Measurements from ENCODE around the gene HEMK1.

- no peak for TF ChIP-seq CTCF (conservative IDR thresholded peaks at IDR 0.05; ENCODE audit: low read length)
- TF ChIP-seq EZH2phosphoT487 (IDR thresholded peaks at IDR 0.05; ENCODE audit: borderline replicate concordance, low read depth, low read length) = no peak
Measured at GRCh38 chr3:50520849-50521248, 48.5 kb upstream of the HEMK1 start.
